Lower leg skin (tissue), 3 donors: Measurements from ENCODE around the gene CCDC110.

Source experiments
- CTCF ChIP-seq, 3 donors: fragments of 450-650 bp; IDR thresholded peaks; one replicate each; pipeline ENCODE4 v1.5.1; 2016; ENCODE audit warnings: antibody characterized with exemption in 3 of 3, mild to moderate bottlenecking in 3 of 3, moderate library complexity in 2 of 3
- POLR2A ChIP-seq, 2 donors: fragments of 450-650 bp; IDR thresholded peaks; one replicate each; pipeline ENCODE4 v1.6.1; 2016 to 2017; ENCODE audit warnings: antibody characterized with exemption in 2 of 2, mild to moderate bottlenecking in 1 of 2, moderate library complexity in 1 of 2

- TF ChIP-seq CTCF (IDR thresholded peaks at IDR 0.05) (no peak), POLR2A (IDR thresholded peaks at IDR 0.05) (peak in 1 of 2 donors; percentile 53)
These were observed 75.4 kb downstream of the CCDC110 start for GRCh38 chr4:185395956-185396723.
